ENCODE results near the gene PRDM8.

The PRDM8 gene

GRCh38 chr4:80184053-80184824, 13.1 kb upstream of the PRDM8 start:
- peak; percentile 75 for DNase-seq

- DNase-seq, result peak; percentile 27
These were observed 12.2 kb upstream of the PRDM8 start for GRCh38 chr4:80184825-80185756.

- no peak for DNase-seq
These were observed 11.3 kb upstream of the PRDM8 start for GRCh38 chr4:80185787-80186548.

- no peak for DNase-seq
These were observed 10.6 kb upstream of the PRDM8 start for GRCh38 chr4:80186676-80187075.

- no peak for DNase-seq
These were observed 9.6 kb upstream of the PRDM8 start for GRCh38 chr4:80187677-80188076.

- no peak for DNase-seq
These were observed 8.9 kb upstream of the PRDM8 start for GRCh38 chr4:80188457-80188800.

- DNase-seq, result no peak
These were observed 8.4 kb upstream of the PRDM8 start for GRCh38 chr4:80188801-80189458.

GRCh38 chr4:80189581-80189955, 7.7 kb upstream of the PRDM8 start:
- DNase-seq, result no peak

GRCh38 chr4:80189956-80190677, 7.2 kb upstream of the PRDM8 start:
- no peak for DNase-seq

- DNase-seq, result no peak
These were observed 4.9 kb upstream of the PRDM8 start for GRCh38 chr4:80192252-80192866.

- no peak for DNase-seq
These were observed 4.4 kb upstream of the PRDM8 start for GRCh38 chr4:80192937-80193336.

- no peak for DNase-seq
These were observed 1.7 kb upstream of the PRDM8 start for GRCh38 chr4:80195441-80196140.

- DNase-seq, result peak; percentile 62
These were observed 913 bp upstream of the PRDM8 start for GRCh38 chr4:80196259-80196921.

GRCh38 chr4:80197601-80198440, 518 bp downstream of the PRDM8 start:
- DNase-seq, result peak; percentile 43

- no peak for DNase-seq
These were observed 1.1 kb downstream of the PRDM8 start for GRCh38 chr4:80198441-80198837.

GRCh38 chr4:80199004-80199560, 1.8 kb downstream of the PRDM8 start:
- peak; percentile 28 for DNase-seq

GRCh38 chr4:80199947-80200346, 2.6 kb downstream of the PRDM8 start:
- DNase-seq, result no peak

GRCh38 chr4:80201252-80202151, 4.2 kb downstream of the PRDM8 start:
- DNase-seq, result no peak

Data from NCI-H2171 treated with DMSO at 0.1 percent for 48 hours (cell line).